BE2C (cell line): ENCODE data around the gene NUP93.

Experiments used
- DNase-seq: peaks from one replicate; pipeline ENCODE4 v3.0.0-alpha.2; 2020
- H3K27me3 ChIP-seq: fragments of 250-450 bp; sonication (Bioruptor Pico); 2 replicates; pipeline ENCODE4 v1.5.1; 2020; ENCODE audit warnings: mild to moderate bottlenecking
- H3K36me3 ChIP-seq: fragments of 250-450 bp; sonication (Bioruptor Pico); 2 replicates; pipeline ENCODE4 v1.5.1; 2020; ENCODE audit warnings: mild to moderate bottlenecking
- H3K4me1 ChIP-seq: fragments of 250-450 bp; sonication (Bioruptor Pico); 2 replicates; pipeline ENCODE4 v1.5.1; 2020
- H3K4me3 ChIP-seq: 2 replicates; pipeline ENCODE4 v1.5.1; 2011; ENCODE audit warnings: low read depth, low read length
- H3K9me3 ChIP-seq: fragments of 250-450 bp; sonication (Bioruptor Pico); 2 replicates; pipeline ENCODE4 v1.5.1; 2020
- CTCF ChIP-seq: IDR thresholded peaks from 2 replicates; pipeline ENCODE4 v1.5.1; 2012; ENCODE audit warnings: mild to moderate bottlenecking, low read depth, low read length

Gene NUP93

GRCh38 chr16:56835320-56835719 lies 105.4 kb downstream of the NUP93 start:
- H3K4me1 ChIP-seq, result no peaks in the 10 kb centered on the region
- no peak for DNase-seq
- peaks cover 53% of the 10 kb centered on the region for H3K36me3 ChIP-seq
- TF ChIP-seq CTCF, result no peak
- H3K9me3 ChIP-seq, result no peaks in the 10 kb centered on the region
- no peak overlapping the region for H3K4me3 ChIP-seq
- H3K27me3 ChIP-seq, result no peaks in the 10 kb centered on the region

GRCh38 chr16:56836410-56837230 lies 106.7 kb downstream of the NUP93 start:
- H3K27me3 ChIP-seq, result no peaks in the 10 kb centered on the region
- DNase-seq, result no peak
- no peaks in the 10 kb centered on the region for H3K4me1 ChIP-seq
- H3K36me3 ChIP-seq, result peaks cover 55% of the 10 kb centered on the region
- no peak for TF ChIP-seq CTCF
- H3K4me3 ChIP-seq, result no peak overlapping the region
- no peaks in the 10 kb centered on the region for H3K9me3 ChIP-seq

- Histone ChIP-seq H3K4me1 (no peaks in the 10 kb centered on the region), H3K4me3 (no peak overlapping the region), H3K27me3 (no peaks in the 10 kb centered on the region), H3K36me3 (peaks cover 62% of the 10 kb centered on the region), H3K9me3 (no peaks in the 10 kb centered on the region)
- DNase-seq, result no peak
- no peak for TF ChIP-seq CTCF
Measured at GRCh38 chr16:56838622-56839337, 108.9 kb downstream of the NUP93 start.

- H3K9me3 ChIP-seq, result no peaks in the 10 kb centered on the region
- no peaks in the 10 kb centered on the region for H3K4me1 ChIP-seq
- peak; percentile 41 for DNase-seq
- H3K27me3 ChIP-seq, result no peaks in the 10 kb centered on the region
- H3K36me3 ChIP-seq, result peaks cover 62% of the 10 kb centered on the region
- H3K4me3 ChIP-seq, result no peak overlapping the region
- no peak for TF ChIP-seq CTCF
Measured at GRCh38 chr16:56841233-56841632, 111.3 kb downstream of the NUP93 start.

GRCh38 chr16:56841659-56842058 lies 111.7 kb downstream of the NUP93 start:
- no peak for DNase-seq
- Histone ChIP-seq H3K4me3 (no peak overlapping the region), H3K36me3 (peaks cover 59% of the 10 kb centered on the region), H3K9me3 (no peaks in the 10 kb centered on the region), H3K27me3 (no peaks in the 10 kb centered on the region), H3K4me1 (peaks cover 1% of the 10 kb centered on the region; the same call in 1 of the 2 replicates)
- TF ChIP-seq CTCF, result no peak

- DNase-seq, result no peak
- no peaks in the 10 kb centered on the region for H3K9me3 ChIP-seq
- H3K4me3 ChIP-seq, result no peak overlapping the region
- peaks cover 54% of the 10 kb centered on the region for H3K36me3 ChIP-seq
- no peak for TF ChIP-seq CTCF
- no peaks in the 10 kb centered on the region for H3K27me3 ChIP-seq
- H3K4me1 ChIP-seq, result peaks cover 6% of the 10 kb centered on the region
Measured at GRCh38 chr16:56842133-56842532, 112.2 kb downstream of the NUP93 start.
